NCI-H345 (cell line): ENCODE data around the gene USB1.

Experiments
- DNase-seq: peaks from one replicate; lab custom pipeline; 2025; lab: John Stamatoyannopoulos, UW

USB1 gene

DNA sequence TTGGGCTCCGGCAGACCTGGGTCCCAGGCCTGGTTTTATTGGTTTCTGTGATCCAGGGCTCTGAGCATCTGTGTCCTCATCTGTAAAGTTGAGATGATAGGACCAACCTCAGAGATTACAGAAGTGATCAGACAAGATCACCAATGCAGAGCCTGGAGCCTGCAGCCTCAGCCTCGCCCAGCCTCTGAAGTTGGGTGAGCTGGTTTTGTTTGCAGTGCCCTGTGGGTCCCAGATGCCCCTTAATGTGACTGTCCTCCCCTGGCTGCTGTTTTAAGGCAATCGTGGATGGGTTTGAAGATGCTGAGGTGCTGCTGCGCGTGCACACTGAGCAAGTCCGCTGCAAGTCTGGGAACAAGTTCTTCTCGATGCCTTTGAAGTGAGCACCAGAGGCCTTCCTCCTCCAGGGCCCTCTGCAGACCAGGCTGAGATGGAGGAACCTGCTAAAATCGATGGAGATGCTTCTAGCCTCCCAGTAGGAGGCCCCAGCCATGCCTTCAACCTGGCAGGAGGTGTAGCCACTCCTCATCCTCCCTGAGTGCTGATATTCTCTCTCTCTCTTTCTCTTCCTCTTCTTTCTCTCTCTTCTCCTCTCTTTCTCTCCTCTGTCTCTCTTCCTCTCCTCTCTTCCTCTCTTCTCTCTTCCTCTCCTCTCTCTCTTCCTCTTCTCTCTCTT is 18.8 kb downstream of the USB1 start:
- DNase-seq, result no peak

- DNase-seq, result peak; percentile 15
Observed at GRCh38 chr16:58020628-58021521, 19.7 kb downstream of the USB1 start.

GRCh38 chr16:58021661-58022551 is 20.7 kb downstream of the USB1 start:
- DNase-seq, result no peak

DNA sequence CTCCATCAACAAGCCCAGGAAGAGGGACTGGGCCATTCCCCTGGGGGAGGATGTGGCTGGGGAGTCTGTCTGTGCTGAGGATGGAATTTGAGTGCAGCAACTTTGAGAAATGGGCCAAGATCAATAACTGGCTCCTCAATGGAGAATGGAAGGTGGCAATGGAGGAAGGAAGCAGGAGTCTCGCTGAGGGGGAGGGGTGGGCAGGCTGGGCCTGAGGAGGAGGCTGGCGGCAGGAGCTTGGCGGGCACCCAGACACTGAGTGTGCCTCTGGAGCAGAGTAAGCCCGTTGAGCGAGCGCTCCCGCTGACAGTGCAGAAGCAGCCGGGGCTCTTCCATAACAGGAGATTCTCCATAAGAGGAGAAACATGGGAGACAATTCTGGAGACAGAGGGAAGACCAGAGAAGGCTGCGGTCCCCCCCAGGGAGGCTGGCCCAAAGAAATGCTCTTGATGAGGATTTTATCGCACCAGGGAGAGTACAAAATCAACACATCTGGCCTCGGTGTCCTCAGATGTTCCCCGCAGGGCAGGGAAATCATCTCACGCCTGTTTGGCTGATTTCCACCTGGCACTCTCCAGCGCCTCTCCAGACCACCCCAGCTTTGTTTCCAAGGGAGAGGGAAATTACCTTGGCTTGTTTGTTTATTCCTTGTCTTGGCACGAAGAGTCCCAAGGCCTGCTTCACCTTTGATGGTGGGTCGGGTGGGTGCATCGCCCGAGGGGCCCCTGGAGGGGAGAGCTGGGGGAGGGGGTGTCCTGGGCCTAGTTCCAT is 21.6 kb downstream of the USB1 start:
- peak; percentile 82 for DNase-seq

DNA sequence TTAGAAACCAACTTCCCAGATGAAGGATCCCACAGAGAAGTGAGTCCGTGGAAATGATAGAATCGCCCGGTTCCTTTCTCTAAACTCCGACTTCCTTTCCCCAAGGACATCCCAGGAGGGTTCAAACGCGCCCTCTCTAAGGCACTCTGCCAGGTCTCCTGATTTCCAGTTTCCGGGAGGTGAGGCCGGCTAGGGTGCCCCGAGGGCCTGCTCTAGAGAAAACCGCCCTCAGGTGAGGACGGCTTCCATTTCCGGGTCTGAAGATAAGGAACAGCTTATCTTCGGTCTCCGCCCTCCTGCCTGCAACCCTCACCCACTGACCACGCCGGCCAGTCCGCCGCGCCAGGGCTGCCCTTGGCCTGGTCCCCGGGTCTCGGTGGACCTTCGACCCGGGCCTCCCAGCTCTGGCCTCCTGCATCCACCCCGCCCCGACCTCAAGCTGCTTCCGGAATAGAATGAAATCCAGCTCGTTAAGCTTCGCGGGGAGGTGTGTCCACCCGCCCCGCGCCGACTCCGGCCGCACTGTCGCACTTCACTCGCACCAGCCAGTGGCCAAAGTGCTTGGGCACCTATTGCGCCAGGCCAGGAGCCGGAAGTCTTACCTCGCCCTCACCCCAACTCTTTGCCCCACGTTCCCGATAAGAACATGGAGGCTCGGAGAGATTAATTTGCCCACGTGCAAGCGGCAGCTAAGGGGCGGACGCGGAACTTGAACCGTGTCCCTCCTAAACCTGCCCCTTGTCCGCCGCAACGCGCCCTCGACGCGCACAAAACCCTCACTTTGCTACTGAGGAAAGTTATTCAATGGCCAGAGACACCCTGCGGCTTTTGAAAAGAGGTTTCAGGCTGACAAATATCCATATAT is 23.5 kb downstream of the USB1 start:
- DNase-seq, result peak; percentile 17

DNA sequence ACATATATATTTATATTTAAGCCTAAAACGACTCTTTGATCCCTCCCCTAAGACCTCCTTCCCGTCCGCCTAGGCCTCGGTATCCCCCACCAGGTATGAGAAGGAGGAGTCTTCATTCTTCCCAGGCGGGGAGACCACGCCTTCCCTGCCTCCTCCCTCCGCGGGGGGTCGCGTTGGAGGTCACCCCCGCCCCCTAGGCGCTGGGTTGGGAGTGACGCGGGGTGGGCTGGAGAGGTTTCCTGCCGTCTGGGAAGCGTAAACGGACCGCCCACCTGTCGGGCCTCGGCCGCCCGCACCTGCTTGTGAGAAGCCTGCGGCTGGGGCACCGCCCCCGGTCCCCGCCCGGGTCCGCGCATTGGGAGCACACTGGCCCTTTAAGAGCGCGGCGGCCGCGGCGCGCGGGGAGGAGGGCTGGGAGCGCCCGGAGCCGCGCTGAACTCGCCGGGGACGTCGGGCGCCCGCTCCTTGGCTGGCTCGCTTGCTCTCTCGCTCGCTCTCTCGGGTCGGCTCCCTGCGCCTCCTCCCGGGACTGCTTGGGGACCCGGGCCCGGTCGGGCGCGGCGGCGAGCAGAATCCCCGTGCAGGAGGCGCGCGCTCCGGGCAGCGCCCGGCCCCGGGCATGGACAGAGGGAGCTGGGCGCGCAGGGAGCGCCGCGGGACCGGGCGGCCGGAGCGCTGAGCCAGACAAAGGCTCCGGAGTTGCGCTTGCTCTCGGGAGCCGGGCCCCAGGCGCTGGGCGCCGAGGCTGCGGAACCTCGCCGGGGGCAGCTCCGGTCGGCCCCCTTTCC is 24.3 kb downstream of the USB1 start, which contains the start of gene MMP15:
Gene MMP15 (plus strand): TSS at position 404 of the 788 bp plus-strand sequence. CDS start 597 bp downstream, outside the sequence.
- peak; percentile 73 for DNase-seq

DNA sequence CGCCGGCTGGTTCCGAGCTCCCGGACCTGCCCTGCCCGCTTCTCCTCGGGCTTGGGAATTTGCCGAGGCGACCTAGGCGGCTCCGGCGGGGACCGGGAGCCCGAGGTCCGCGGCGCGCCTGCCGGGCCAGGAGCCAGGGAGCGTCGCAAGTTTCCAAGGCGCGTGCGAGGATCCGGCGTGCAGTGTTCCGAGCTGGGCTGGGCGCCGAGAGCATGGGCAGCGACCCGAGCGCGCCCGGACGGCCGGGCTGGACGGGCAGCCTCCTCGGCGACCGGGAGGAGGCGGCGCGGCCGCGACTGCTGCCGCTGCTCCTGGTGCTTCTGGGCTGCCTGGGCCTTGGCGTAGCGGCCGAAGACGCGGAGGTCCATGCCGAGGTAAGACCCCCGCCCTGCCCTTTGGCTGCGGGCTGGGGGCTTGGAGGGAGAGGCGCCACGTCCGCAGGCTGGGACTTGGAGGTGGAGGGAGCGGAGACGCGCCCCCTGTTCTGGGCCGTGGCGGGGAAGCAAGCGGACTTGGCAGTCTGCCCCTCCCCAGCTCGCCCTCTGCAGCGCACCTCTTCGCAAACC is 25.0 kb downstream of the USB1 start:
- no peak for DNase-seq

DNA sequence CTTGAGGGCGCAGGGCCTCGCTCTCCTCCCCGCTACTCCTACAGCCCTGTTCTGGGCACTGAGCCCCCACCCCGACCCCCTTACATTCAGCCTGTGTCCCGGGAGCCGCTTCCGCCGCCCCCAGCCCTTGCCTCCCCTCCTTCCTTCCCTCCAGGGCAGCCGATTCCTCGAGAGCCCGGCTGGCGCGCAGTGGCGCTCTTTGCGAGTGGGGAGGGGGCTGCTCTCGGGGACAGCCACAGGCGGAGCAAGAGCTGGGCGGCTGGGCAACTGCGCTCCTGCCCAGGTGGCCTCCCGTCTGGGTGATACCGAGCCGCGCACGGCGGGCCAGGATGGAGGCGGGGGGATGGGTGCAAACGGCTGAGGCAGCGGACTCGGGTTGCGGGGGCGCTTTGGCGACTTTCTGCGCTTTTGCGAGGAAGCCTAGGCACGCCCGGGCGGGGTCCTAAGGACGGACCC is 25.5 kb downstream of the USB1 start:
- DNase-seq, result no peak

DNA sequence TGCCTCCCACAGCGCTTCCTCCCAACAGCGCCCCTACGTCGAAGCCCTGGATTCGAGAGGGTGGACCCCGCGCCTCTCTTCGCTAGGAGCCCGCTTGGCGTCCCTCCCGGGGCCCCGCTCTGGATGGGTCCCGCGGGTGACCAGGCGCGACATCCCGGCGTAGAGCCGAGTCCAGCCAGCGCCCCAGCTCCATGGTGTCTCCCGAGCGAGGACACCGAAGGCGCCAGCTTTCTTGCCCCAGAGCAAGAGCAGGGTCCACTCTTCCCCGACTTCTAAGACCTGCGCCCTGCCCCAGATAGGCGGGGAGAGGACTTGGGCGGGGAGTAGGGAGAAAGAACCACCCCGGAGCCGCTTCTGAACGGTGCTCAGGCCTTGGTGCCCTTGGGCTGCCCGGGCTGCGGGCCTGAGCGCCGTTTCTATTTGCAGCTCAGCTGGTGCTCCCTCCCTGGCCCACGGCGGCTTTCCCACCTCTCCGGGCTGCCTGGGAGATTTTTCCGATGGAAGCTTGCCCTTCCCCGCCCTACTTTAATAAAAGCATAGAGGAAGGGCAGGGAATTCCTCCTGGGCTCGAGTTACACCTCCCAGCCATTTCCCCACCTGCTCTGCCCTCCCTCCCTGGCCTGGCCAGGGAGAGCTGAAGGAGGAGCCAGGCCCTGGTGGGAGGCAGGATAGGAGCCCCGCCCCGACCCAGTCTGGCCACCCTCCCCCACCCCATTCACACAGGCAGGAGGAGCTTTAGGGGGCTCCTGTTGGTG is 26.1 kb downstream of the USB1 start:
- DNase-seq, result no peak

DNA sequence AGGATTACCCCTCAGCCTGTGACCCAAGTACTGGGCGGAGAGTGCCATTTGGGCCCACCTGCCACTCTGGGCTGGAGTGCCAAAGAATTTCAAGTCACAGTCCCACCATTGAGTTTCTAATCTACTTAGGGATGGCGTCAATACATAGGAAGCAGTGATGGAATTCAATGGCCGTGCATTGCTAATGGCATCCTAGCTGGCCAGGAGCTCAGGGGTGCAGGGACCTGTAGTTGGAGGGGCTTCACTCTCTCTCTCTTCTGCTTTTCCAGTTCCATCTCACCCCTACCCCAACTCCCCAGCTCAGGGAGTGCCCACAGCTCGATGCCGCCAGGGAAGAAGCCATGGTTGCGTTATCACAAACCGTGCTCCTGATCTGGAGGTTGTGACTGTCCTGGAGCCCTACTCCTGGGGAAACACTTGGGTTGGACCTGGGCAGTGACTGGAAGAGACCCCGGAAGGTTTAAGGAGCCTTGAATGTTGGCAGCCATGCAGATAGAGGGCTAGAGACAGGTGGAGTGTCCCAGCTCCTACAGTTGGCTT is 26.8 kb downstream of the USB1 start:
- DNase-seq, result no peak

DNA sequence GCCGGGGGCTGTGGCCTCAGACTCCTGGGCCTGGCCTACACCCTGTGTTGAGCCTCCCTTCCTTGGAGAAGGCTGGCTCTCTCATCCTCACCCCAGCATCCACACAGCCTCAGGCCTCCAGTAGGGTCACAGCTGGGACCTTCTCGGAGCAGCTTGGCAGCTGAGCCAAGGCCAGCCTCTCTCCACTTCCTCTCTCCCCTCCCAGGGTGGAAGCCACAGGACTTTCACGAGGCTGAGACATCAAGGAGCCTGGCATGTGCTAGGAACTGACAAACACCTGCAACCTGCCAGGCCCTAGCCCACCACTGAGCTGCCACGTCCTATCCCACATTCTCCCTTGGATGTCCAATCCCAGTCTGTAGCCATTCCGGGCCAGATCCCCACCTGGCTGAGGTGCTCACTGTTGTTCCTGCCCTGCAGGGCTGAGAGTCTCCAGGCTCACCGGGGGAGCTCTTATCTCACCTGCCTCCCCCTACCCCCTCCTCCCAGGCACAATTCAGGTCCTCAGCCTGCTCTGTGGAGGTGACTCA is 27.4 kb downstream of the USB1 start:
- DNase-seq, result no peak

GRCh38 chr16:58029410-58029809 is 28.2 kb downstream of the USB1 start:
- DNase-seq, result no peak

DNA sequence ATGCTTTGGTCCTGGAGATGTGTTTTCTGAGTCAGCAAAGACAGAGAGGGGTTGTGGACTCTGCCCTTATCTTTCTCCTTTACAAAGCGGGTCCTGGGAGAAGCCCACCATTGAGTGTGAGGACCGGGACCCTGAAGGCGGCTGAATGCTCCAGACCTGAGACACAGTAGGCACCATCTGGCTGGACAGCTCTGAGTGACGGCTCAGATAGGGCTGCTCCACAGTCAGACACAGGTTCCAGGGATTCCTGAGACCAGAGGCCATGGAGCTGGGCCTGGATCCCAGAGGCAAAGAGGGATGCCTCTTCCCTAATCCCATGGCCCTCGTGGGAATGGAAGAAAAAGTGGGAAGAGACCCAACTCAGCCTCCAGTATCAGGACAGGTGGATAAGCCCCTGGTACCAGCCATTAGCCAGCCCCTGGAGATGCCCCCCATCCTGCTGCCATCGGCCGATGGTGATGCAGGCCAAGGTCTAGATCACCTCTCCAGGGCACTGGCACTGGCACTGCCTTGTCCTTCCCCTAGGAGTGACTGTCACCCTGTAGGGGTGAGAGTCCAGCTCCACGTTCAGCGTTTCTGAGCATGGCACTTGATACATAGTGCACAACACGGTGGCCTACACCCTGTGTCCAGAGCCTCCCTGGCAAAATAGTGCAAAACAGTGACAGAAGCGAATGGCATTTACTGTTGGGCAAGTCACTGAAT is 29.1 kb downstream of the USB1 start:
- no peak for DNase-seq

- no peak for DNase-seq
Observed at GRCh38 chr16:58031016-58031800, 30.0 kb downstream of the USB1 start.

DNA sequence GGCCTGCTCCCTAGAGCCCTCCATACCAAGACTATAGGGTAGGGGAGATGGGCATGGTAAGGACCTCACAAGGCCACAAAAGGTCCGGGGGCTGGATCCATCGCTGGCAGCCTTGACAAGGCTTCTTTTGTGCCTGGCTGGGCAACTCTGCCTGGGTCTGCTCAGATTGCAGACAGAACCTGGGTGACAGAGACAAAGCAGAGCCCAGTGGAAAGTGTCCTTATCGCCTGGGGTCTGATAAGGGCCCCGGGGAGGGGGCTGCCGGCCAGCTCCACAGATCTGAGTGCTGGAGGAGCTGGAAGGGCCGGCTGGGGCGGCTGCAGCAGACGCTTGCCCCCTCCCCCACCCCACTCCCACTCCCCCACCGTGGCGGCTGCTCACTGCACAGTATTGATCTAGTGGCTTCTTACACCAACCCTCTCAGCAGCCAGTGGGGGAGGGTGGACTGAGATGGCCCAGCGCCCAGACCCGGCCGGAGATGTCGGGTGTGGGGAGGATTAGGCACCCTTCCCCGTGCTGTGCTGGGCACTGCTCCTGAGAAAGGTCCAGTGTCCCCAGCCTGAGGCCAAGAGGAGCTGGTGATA is 31.6 kb downstream of the USB1 start:
- no peak for DNase-seq

GRCh38 chr16:58034128-58034685 is 33.0 kb downstream of the USB1 start:
- DNase-seq, result no peak
